ENCODE results near the gene BRIP1. TPM values are rescaled to one million over a fixed set of nuclear protein-coding genes. Genes with fewer than 3 reads are reported as not detected.

The BRIP1 gene
- total RNA-seq, 4 donors from 2014 or later: 0.13 to 0.79 (median 0.38) TPM

GRCh38 chr17:61755668-61756067 lies 107.7 kb downstream of the BRIP1 start:
- TF ChIP-seq CTCF (IDR thresholded peaks at IDR 0.05): no peak
- ATAC-seq (ENCODE audit: low FRiP score): no peak
- DNase-seq (ENCODE audit: low spot score): no peak

GRCh38 chr17:61755078-61755477 lies 108.2 kb downstream of the BRIP1 start:
- ATAC-seq (ENCODE audit: low FRiP score) (no peak), DNase-seq (ENCODE audit: low spot score) (no peak)
- no peak for TF ChIP-seq CTCF (IDR thresholded peaks at IDR 0.05)

GRCh38 chr17:61754124-61754523 lies 109.2 kb downstream of the BRIP1 start:
- no peak for TF ChIP-seq CTCF (IDR thresholded peaks at IDR 0.05)
- ATAC-seq (ENCODE audit: low FRiP score): no peak
- DNase-seq (ENCODE audit: low spot score): no peak

- DNase-seq (ENCODE audit: low spot score) (no peak), ATAC-seq (ENCODE audit: low FRiP score) (no peak)
- no peak for TF ChIP-seq CTCF (IDR thresholded peaks at IDR 0.05)
Observed at GRCh38 chr17:61753696-61754095, 109.6 kb downstream of the BRIP1 start.

GRCh38 chr17:61750656-61751055 lies 112.7 kb downstream of the BRIP1 start:
- no peak for TF ChIP-seq CTCF (IDR thresholded peaks at IDR 0.05)
- ATAC-seq (ENCODE audit: low FRiP score): no peak
- DNase-seq (ENCODE audit: low spot score): no peak

- DNase-seq (ENCODE audit: low spot score): no peak
- ATAC-seq (ENCODE audit: low FRiP score): no peak
- TF ChIP-seq CTCF (IDR thresholded peaks at IDR 0.05): no peak
Observed at GRCh38 chr17:61749823-61750404, 113.4 kb downstream of the BRIP1 start.

GRCh38 chr17:61746248-61746985 lies 116.9 kb downstream of the BRIP1 start:
- DNase-seq (ENCODE audit: low spot score): no peak
- TF ChIP-seq CTCF (IDR thresholded peaks at IDR 0.05): no peak
- ATAC-seq (ENCODE audit: low FRiP score): no peak

All from omental fat pad (tissue), 4 donors.